ENCODE data around the gene GBP3.
"Not testable (repeated sequence)": the region's sequence is repeated elsewhere in the genome, so short reads cannot be mapped to it uniquely, and the experiment has no call there.

The GBP3 gene

DNA sequence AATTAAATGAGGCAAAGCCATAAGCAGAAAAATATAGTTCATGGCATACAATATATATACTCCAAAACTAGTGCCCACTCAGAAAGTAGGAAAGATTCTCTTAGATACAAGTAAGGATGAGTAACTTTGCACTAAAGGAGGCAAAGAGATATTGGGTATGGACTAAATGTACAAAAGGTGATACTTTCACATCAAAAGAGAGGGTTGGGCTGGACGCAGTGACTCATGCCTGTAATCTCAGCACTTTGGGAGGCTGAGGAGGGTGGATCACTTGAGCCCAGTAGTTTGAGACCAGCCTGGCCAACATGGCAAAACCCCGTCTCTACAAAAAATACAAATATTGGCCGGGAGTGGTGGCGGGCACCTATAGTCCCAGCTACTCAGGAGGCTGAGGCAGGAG lies 37.0 kb downstream of the GBP3 start:
- DNase-seq (ENCODE audit: extremely low spot score) = no peak
- POLR2A ChIA-PET = no interaction called here
- CTCF ChIA-PET = no interaction called here
- no peak for TF ChIP-seq PKNOX1 (IDR thresholded peaks at IDR 0.05)
- TF ChIP-seq FOXA1 (IDR thresholded peaks at IDR 0.05) = no peak

DNA sequence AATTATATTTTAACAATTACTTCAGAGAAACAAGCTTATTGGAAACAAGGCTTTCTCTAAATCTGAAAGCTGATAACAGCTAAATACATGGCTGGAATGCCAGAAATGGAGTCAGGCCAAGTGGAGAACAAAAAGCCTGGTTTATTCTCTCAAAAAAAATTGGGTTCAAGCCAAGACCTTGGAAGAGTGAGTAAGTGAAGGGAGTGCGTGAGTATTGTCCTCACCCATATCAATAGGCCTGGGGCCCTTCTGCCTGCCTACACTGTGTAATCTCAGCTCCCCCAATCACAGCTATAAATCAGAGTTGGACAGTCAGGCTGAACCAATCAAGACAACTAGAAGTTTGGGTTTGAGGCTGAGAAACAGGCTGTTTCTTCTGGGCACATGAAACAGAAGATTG lies 37.6 kb downstream of the GBP3 start:
- TF ChIP-seq FOXK2 (IDR thresholded peaks at IDR 0.05) (no peak), PKNOX1 (IDR thresholded peaks at IDR 0.05) (0 out of 2 replicates have a peak, but pooled peaks have one; percentile 13)
- DNase-seq (ENCODE audit: extremely low spot score) = no peak
- ChIA-PET POLR2A (no interaction called here), CTCF (interaction anchor here (2.4 kb wide), 1 partner anchor 12 kb away, joined by 8 read pairs; no protein-coding TSS in a partner anchor)

- POLR2A ChIA-PET = no interaction called here
- no peak for DNase-seq (ENCODE audit: extremely low spot score)
- TF ChIP-seq FOXK2 (IDR thresholded peaks at IDR 0.05) = no peak
- TF ChIP-seq TARDBP (IDR thresholded peaks at IDR 0.05) = no peak
- TF ChIP-seq LEF1 (IDR thresholded peaks at IDR 0.05; ENCODE audit: borderline replicate concordance) = no peak
- TF ChIP-seq CTBP1 (IDR thresholded peaks at IDR 0.05; ENCODE audit: borderline replicate concordance) = no peak
- no peak for TF ChIP-seq NFRKB (IDR thresholded peaks at IDR 0.05)
- TF ChIP-seq SUZ12 (IDR thresholded peaks at IDR 0.05) = no peak
- no peak for TF ChIP-seq ZNF384 (IDR thresholded peaks at IDR 0.05)
- TF ChIP-seq PKNOX1 (IDR thresholded peaks at IDR 0.05) = no peak
- TF ChIP-seq SP1 (IDR thresholded peaks at IDR 0.05) = no peak
- no peak for TF ChIP-seq FOXM1 (IDR thresholded peaks at IDR 0.05; ENCODE audit: borderline replicate concordance)
- TF ChIP-seq HDGF (IDR thresholded peaks at IDR 0.05; ENCODE audit: borderline replicate concordance) = no peak
- TF ChIP-seq FOXA1 (IDR thresholded peaks at IDR 0.05) = no peak
- CTCF ChIA-PET = interaction anchor here (0.6 to 2.4 kb wide), 2 partner anchors 11 to 193 kb away, joined by 3 to 8 read pairs; no protein-coding TSS in a partner anchor
Observed at GRCh38 chr1:88984569-88984968, 38.1 kb downstream of the GBP3 start.

GRCh38 chr1:88983791-88984559 lies 38.7 kb downstream of the GBP3 start:
- ChIA-PET CTCF (interaction anchor here (0.6 to 2.4 kb wide), 6 partner anchors 11 to 520 kb away, joined by 3 to 8 read pairs (median 3); no protein-coding TSS in a partner anchor), POLR2A (no interaction called here)
- DNase-seq (ENCODE audit: extremely low spot score) = peak; percentile 22

GRCh38 chr1:88982055-88982454 lies 40.6 kb downstream of the GBP3 start:
- POLR2A ChIA-PET = no interaction called here
- TF ChIP-seq ELF4 (IDR thresholded peaks at IDR 0.05) (no peak), SUZ12 (IDR thresholded peaks at IDR 0.05) (no peak), ZNF384 (IDR thresholded peaks at IDR 0.05) (no peak), HDGF (IDR thresholded peaks at IDR 0.05; ENCODE audit: borderline replicate concordance) (no peak), FOXA1 (IDR thresholded peaks at IDR 0.05) (no peak), SP1 (IDR thresholded peaks at IDR 0.05) (no peak), NFRKB (IDR thresholded peaks at IDR 0.05) (no peak), CTBP1 (IDR thresholded peaks at IDR 0.05; ENCODE audit: borderline replicate concordance) (no peak), LEF1 (IDR thresholded peaks at IDR 0.05; ENCODE audit: borderline replicate concordance) (no peak), BHLHE40 (IDR thresholded peaks at IDR 0.05; ENCODE audit: borderline replicate concordance) (no peak), FOXM1 (IDR thresholded peaks at IDR 0.05; ENCODE audit: borderline replicate concordance) (no peak), L3MBTL2 (conservative IDR thresholded peaks at IDR 0.05) (no peak), ARNT (IDR thresholded peaks at IDR 0.05) (no peak), TARDBP (IDR thresholded peaks at IDR 0.05) (no peak), PKNOX1 (IDR thresholded peaks at IDR 0.05) (no peak), FOXK2 (IDR thresholded peaks at IDR 0.05) (no peak)
- CTCF ChIA-PET = no interaction called here

More at GRCh38 chr1:88983791-88984559, 38.7 kb downstream of the GBP3 start:
- TF ChIP-seq SUZ12 (IDR thresholded peaks at IDR 0.05) (no peak), NFRKB (IDR thresholded peaks at IDR 0.05) (no peak), TARDBP (IDR thresholded peaks at IDR 0.05) (no peak), PKNOX1 (IDR thresholded peaks at IDR 0.05) (no peak), SP1 (IDR thresholded peaks at IDR 0.05) (no peak), ARNT (IDR thresholded peaks at IDR 0.05) (no peak), ZNF384 (IDR thresholded peaks at IDR 0.05) (no peak), CTBP1 (IDR thresholded peaks at IDR 0.05; ENCODE audit: borderline replicate concordance) (no peak), FOXA1 (IDR thresholded peaks at IDR 0.05) (no peak), BHLHE40 (IDR thresholded peaks at IDR 0.05; ENCODE audit: borderline replicate concordance) (no peak), ELF4 (IDR thresholded peaks at IDR 0.05) (no peak), HDGF (IDR thresholded peaks at IDR 0.05; ENCODE audit: borderline replicate concordance) (no peak), FOXM1 (IDR thresholded peaks at IDR 0.05; ENCODE audit: borderline replicate concordance) (no peak), FOXK2 (IDR thresholded peaks at IDR 0.05) (no peak), L3MBTL2 (conservative IDR thresholded peaks at IDR 0.05) (no peak)

DNA sequence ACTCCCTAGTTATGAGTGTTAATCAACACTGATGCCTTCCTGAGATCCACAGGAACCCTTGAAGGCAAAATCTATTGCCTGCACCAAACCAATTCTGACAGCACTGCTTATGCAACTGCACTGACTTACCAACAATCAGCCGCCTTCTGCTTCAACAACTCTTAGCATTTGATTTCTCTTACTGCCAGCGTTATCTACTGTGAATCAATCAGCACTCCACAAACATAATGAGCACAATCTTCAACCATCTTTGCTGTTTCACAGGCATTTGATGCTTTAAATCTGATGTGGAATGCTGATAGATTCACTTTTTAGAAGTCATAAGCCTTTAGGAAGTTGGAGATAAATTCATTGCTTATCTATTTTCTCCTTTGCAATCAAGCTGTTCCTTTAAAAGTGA lies 41.2 kb downstream of the GBP3 start:
- CTCF ChIA-PET = interaction anchor here (0.6 kb wide), 1 partner anchor 1333 kb away, joined by 3 read pairs; no protein-coding TSS in a partner anchor
- POLR2A ChIA-PET; DNase-seq (ENCODE audit: extremely low spot score): not testable (repeated sequence)

More at GRCh38 chr1:88982055-88982454, 40.6 kb downstream of the GBP3 start:
- no peak for DNase-seq (ENCODE audit: extremely low spot score)

Measured in HEK293T (cell line).